AG04450 (cell line): Measurements from ENCODE around the gene ACP7. TPM values are rescaled to one million over a fixed set of nuclear protein-coding genes. Genes with fewer than 3 reads are reported as not detected.
"Not testable (repeated sequence)": the region's sequence is repeated elsewhere in the genome, so short reads cannot be mapped to it uniquely, and the experiment has no call there.

Source experiments
- CTCF ChIA-PET: fragments of 300-600, 350-600 bp; formaldehyde crosslinking; extraction: SDS; loops from one replicate; lab custom pipeline; 2022; ENCODE audit warnings: antibody characterized with exemption, inconsistent platforms; lab: Charles Lee
- POLR2A ChIA-PET: fragments of 350-600 bp; formaldehyde crosslinking; extraction: SDS; loops from one replicate; lab custom pipeline; 2021; ENCODE audit warnings: antibody characterized with exemption, inconsistent platforms; lab: Yijun Ruan, JAX
- DNase-seq: peaks from one replicate; pipeline ENCODE4 v3.0.0-alpha.2; 2011; ENCODE audit warnings: low read depth, low spot score
- H3K27ac ChIP-seq: one replicate; pipeline ENCODE4 v1.5.1; 2012; ENCODE audit warnings: low read depth, low read length, control low read depth
- H3K27me3 ChIP-seq: one replicate; pipeline ENCODE4 v1.6.0; 2012; ENCODE audit warnings: low read length; ENCODE audit not compliant: control insufficient read depth, insufficient read depth
- H3K4me3 ChIP-seq: 2 replicates; pipeline ENCODE4 v1.5.1; 2011; ENCODE audit warnings: mild to moderate bottlenecking, low read depth, low read length, control low read depth
- H3K9me3 ChIP-seq: 2 replicates; pipeline ENCODE4 v1.5.1; 2012; ENCODE audit warnings: low read length; ENCODE audit not compliant: control insufficient read depth, insufficient read depth
- polyA plus RNA-seq: library from polyadenylated mRNA; depleted of rRNA; stranded (reverse); fragments of >200 nt; gene quantifications from 2 replicates; pipeline ENCODE4 v1.2.3, GENCODE V29; 2011
- TF ChIP-seq, protein P1 (sequence below): IDR thresholded peaks from 2 replicates; pipeline ENCODE4 v1.5.1; 2011; ENCODE audit warnings: low read depth, low read length, control low read depth, inconsistent platforms

Gene ACP7
- polyA plus RNA-seq, 1 experiment = not detected

DNA sequence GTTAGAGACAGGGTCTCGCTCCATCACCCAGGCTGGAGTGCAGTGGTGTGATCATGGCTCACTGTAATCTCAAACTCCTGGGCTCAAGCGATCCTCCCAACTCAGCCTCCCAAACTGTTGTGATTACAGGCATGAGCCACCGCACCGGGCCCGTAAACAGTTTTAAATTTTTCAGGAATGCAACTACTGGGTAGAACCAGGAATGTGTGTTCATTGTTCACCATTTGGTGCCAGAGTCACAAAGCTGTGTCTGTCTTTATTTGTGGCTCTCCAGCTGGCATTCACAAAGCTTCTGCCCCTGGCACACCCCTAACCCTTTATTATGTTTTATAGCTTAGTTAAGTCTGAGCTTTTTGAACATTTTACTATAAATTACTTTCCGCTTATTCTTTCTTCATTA lies 19.8 kb upstream of the ACP7 start:
- Histone ChIP-seq H3K4me3 (no peak overlapping the region), H3K27ac (no peak overlapping the region), H3K27me3 (peaks cover 2% of the 10 kb centered on the region), H3K9me3 (no peaks in the 10 kb centered on the region)
- TF ChIP-seq, protein P1, sequence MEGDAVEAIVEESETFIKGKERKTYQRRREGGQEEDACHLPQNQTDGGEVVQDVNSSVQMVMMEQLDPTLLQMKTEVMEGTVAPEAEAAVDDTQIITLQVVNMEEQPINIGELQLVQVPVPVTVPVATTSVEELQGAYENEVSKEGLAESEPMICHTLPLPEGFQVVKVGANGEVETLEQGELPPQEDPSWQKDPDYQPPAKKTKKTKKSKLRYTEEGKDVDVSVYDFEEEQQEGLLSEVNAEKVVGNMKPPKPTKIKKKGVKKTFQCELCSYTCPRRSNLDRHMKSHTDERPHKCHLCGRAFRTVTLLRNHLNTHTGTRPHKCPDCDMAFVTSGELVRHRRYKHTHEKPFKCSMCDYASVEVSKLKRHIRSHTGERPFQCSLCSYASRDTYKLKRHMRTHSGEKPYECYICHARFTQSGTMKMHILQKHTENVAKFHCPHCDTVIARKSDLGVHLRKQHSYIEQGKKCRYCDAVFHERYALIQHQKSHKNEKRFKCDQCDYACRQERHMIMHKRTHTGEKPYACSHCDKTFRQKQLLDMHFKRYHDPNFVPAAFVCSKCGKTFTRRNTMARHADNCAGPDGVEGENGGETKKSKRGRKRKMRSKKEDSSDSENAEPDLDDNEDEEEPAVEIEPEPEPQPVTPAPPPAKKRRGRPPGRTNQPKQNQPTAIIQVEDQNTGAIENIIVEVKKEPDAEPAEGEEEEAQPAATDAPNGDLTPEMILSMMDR = no peak
- ChIA-PET POLR2A (no interaction called here), CTCF (no interaction called here)
- DNase-seq = no peak

- TF ChIP-seq, protein P1 = no peak
- H3K27me3 ChIP-seq = peaks cover 2% of the 10 kb centered on the region
- no peak overlapping the region for H3K27ac ChIP-seq
- DNase-seq = no peak
- POLR2A ChIA-PET = no interaction called here
- H3K9me3 ChIP-seq = no peaks in the 10 kb centered on the region
- CTCF ChIA-PET = no interaction called here
- H3K4me3 ChIP-seq = no peak overlapping the region
Measured at GRCh38 chr19:39065928-39066327, 18.2 kb upstream of the ACP7 start.

- Histone ChIP-seq H3K4me3 (no peak overlapping the region), H3K27me3 (no peaks in the 10 kb centered on the region), H3K27ac (no peak overlapping the region), H3K9me3 (no peaks in the 10 kb centered on the region)
- TF ChIP-seq, protein P1 = no peak
- ChIA-PET POLR2A (no interaction called here), CTCF (interaction anchor here (1.4 kb wide), 1 partner anchor 15 kb away, joined by 3 read pairs; no protein-coding TSS in a partner anchor)
- no peak for DNase-seq
Measured at GRCh38 chr19:39067104-39067503, 17.1 kb upstream of the ACP7 start.

DNA sequence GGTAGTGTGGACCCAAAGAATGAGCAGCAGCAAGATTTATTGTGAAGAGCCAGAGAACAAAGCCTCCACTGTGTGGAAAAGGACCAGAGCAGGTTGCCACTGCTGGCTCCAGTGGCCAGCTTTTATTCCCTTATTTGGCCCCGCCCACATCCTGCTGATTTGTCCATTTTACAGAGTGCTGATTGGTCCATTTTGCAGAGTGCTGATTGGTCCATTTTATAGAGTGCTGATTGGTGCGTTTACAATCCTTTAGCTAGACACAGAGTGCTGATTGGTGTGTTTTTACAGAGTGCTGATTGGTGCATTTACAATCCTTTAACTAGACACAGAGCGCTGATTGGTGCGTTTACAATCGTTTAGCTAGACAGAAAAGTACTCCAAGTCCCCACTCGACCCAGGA lies 15.9 kb upstream of the ACP7 start:
- H3K9me3 ChIP-seq, H3K4me3 ChIP-seq, POLR2A ChIA-PET, H3K27me3 ChIP-seq, CTCF ChIA-PET, DNase-seq, H3K27ac ChIP-seq: not testable (repeated sequence)

GRCh38 chr19:39070888-39071287 lies 13.3 kb upstream of the ACP7 start:
- Histone ChIP-seq H3K27me3 (no peaks in the 10 kb centered on the region), H3K9me3 (no peaks in the 10 kb centered on the region), H3K27ac (no peak overlapping the region), H3K4me3 (no peak overlapping the region)
- POLR2A ChIA-PET = no interaction called here
- TF ChIP-seq, protein P1 = no peak
- no peak for DNase-seq
- CTCF ChIA-PET = no interaction called here
